Fibroblast of skin of left biceps (primary cell): ENCODE measurements around the gene SHISA6.

Source experiments
- DNase-seq, 2 experiments: peaks; one replicate each; pipeline ENCODE4 v3.0.0-alpha.2; 2013; ENCODE audit warnings: low read depth in 2 of 2

The SHISA6 gene

GRCh38 chr17:11446316-11446715, 205.3 kb downstream of the SHISA6 start:
- no peak for DNase-seq

GRCh38 chr17:11454096-11454495, 213.1 kb downstream of the SHISA6 start:
- no peak for DNase-seq

GRCh38 chr17:11458279-11458678, 217.3 kb downstream of the SHISA6 start:
- DNase-seq, result no peak

GRCh38 chr17:11459861-11460331, 218.9 kb downstream of the SHISA6 start:
- no peak for DNase-seq

- DNase-seq, result no peak
Observed at GRCh38 chr17:11461993-11462548, 221.1 kb downstream of the SHISA6 start.

GRCh38 chr17:11467639-11468038, 226.6 kb downstream of the SHISA6 start:
- DNase-seq, result no peak

- no peak for DNase-seq
Observed at GRCh38 chr17:11485336-11486100, 244.5 kb downstream of the SHISA6 start.

GRCh38 chr17:11486101-11486867, 245.3 kb downstream of the SHISA6 start:
- DNase-seq, result no peak

- DNase-seq, result no peak
Observed at GRCh38 chr17:11486868-11487310, 245.9 kb downstream of the SHISA6 start.

- DNase-seq, result no peak
Observed at GRCh38 chr17:11487469-11487868, 246.5 kb downstream of the SHISA6 start.

- no peak for DNase-seq
Observed at GRCh38 chr17:11488407-11488806, 247.4 kb downstream of the SHISA6 start.

- no peak for DNase-seq
Observed at GRCh38 chr17:11490171-11490755, 249.2 kb downstream of the SHISA6 start.

GRCh38 chr17:11492511-11492910, 251.5 kb downstream of the SHISA6 start:
- DNase-seq, result no peak

GRCh38 chr17:11493936-11494335, 252.9 kb downstream of the SHISA6 start:
- no peak for DNase-seq

- no peak for DNase-seq
Observed at GRCh38 chr17:11495613-11496012, 254.6 kb downstream of the SHISA6 start.

- no peak for DNase-seq
Observed at GRCh38 chr17:11499881-11500280, 258.9 kb downstream of the SHISA6 start.

GRCh38 chr17:11503308-11504035, 262.5 kb downstream of the SHISA6 start:
- no peak for DNase-seq

GRCh38 chr17:11506635-11507034, 265.6 kb downstream of the SHISA6 start:
- no peak for DNase-seq

GRCh38 chr17:11511696-11512095, 270.7 kb downstream of the SHISA6 start:
- DNase-seq, result no peak

GRCh38 chr17:11514565-11514964, 273.6 kb downstream of the SHISA6 start:
- DNase-seq, result no peak

- no peak for DNase-seq
Observed at GRCh38 chr17:11514981-11515680, 274.1 kb downstream of the SHISA6 start.
